Measurements from ENCODE around the gene RINT1.

DNA sequence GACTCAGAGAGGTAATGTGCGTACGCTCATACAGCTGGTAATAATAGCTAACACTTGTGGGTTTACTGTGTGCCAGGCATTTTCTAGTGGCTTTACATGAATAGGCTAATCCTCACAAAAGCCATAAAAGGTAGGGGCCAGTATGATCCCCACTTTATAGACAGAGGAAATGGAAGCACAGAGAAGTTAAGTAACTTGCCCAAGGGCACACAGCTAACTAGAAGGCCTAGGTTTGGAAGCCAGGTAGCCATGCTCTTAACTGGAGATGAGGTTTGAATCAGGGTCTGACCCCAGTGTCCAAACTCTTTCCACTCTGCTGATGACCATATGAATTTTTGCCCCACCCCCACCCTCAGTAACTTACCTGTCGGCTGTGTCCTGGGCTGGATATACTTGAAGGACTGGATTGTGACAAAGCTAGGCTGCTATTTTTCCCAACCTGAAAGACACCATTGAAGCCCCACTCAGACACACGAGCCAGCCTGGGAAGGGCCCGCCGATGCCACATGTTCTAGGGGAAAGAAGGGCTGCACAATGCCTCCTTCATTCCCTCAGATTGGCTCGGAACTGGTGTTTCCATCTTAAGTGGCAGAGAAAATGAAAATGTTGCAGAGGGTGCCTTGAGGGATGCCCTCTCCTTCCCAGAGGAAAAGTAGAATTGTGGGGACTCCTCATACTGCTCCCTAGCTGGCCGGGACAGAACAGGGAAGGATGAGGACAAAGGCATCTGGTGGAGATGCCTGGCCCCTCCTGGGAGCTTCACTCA lies 78.3 kb downstream of the RINT1 start:
- TF ChIP-seq TEAD4 (CRISPR knock-in tag; IDR thresholded peaks at IDR 0.05), result no peak
- TF ChIP-seq, protein P1, sequence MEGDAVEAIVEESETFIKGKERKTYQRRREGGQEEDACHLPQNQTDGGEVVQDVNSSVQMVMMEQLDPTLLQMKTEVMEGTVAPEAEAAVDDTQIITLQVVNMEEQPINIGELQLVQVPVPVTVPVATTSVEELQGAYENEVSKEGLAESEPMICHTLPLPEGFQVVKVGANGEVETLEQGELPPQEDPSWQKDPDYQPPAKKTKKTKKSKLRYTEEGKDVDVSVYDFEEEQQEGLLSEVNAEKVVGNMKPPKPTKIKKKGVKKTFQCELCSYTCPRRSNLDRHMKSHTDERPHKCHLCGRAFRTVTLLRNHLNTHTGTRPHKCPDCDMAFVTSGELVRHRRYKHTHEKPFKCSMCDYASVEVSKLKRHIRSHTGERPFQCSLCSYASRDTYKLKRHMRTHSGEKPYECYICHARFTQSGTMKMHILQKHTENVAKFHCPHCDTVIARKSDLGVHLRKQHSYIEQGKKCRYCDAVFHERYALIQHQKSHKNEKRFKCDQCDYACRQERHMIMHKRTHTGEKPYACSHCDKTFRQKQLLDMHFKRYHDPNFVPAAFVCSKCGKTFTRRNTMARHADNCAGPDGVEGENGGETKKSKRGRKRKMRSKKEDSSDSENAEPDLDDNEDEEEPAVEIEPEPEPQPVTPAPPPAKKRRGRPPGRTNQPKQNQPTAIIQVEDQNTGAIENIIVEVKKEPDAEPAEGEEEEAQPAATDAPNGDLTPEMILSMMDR (IDR thresholded peaks at IDR 0.05), result no peak
- no peak for TF ChIP-seq CREB1 (CRISPR knock-in tag; IDR thresholded peaks at IDR 0.05)
- TF ChIP-seq, protein P2, sequence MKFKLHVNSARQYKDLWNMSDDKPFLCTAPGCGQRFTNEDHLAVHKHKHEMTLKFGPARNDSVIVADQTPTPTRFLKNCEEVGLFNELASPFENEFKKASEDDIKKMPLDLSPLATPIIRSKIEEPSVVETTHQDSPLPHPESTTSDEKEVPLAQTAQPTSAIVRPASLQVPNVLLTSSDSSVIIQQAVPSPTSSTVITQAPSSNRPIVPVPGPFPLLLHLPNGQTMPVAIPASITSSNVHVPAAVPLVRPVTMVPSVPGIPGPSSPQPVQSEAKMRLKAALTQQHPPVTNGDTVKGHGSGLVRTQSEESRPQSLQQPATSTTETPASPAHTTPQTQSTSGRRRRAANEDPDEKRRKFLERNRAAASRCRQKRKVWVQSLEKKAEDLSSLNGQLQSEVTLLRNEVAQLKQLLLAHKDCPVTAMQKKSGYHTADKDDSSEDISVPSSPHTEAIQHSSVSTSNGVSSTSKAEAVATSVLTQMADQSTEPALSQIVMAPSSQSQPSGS (CRISPR knock-in tag; IDR thresholded peaks at IDR 0.05; ENCODE audit: borderline replicate concordance, low read depth), result no peak
- TF ChIP-seq ZNF121 (CRISPR knock-in tag; IDR thresholded peaks at IDR 0.05), result no peak
- TF ChIP-seq IRF2 (CRISPR knock-in tag; IDR thresholded peaks at IDR 0.05; ENCODE audit: borderline replicate concordance, low read depth), result no peak
- TF ChIP-seq ESRRA (CRISPR knock-in tag; IDR thresholded peaks at IDR 0.05; ENCODE audit: borderline replicate concordance), result no peak

Data from WTC11 (cell line).